Sigmoid colon (tissue), 4 donors: ENCODE measurements around the gene AAR2.

Experiments used
- EP300 ChIP-seq, 4 donors: sonication (generic); formaldehyde crosslinking; IDR thresholded peaks; one replicate each; pipeline ENCODE4 v1.6.1; 2017; ENCODE audit warnings: antibody characterized with exemption in 4 of 4
- POLR2A ChIP-seq, 2 donors: fragments of 450-650 bp; IDR thresholded peaks; one replicate each; pipeline ENCODE4 v1.6.1; 2016; ENCODE audit warnings: antibody characterized with exemption in 2 of 2, mild to moderate bottlenecking in 2 of 2, moderate library complexity in 2 of 2
- POLR2AphosphoS5 ChIP-seq, 4 donors: sonication (generic); formaldehyde crosslinking; IDR thresholded peaks; one replicate each; pipeline ENCODE4 v1.6.1; 2017; ENCODE audit warnings: antibody characterized with exemption in 4 of 4
- TF ChIP-seq, protein P1 (sequence below), 4 experiments: fragments of 450-650 bp in 3 of 4; fragments of 200-600 bp in 1 of 4; IDR thresholded peaks; one replicate each; pipeline ENCODE4 v1.5.1; 2016 to 2019; ENCODE audit warnings: antibody characterized with exemption in 4 of 4, mild to moderate bottlenecking in 3 of 4, moderate library complexity in 2 of 4

DNA sequence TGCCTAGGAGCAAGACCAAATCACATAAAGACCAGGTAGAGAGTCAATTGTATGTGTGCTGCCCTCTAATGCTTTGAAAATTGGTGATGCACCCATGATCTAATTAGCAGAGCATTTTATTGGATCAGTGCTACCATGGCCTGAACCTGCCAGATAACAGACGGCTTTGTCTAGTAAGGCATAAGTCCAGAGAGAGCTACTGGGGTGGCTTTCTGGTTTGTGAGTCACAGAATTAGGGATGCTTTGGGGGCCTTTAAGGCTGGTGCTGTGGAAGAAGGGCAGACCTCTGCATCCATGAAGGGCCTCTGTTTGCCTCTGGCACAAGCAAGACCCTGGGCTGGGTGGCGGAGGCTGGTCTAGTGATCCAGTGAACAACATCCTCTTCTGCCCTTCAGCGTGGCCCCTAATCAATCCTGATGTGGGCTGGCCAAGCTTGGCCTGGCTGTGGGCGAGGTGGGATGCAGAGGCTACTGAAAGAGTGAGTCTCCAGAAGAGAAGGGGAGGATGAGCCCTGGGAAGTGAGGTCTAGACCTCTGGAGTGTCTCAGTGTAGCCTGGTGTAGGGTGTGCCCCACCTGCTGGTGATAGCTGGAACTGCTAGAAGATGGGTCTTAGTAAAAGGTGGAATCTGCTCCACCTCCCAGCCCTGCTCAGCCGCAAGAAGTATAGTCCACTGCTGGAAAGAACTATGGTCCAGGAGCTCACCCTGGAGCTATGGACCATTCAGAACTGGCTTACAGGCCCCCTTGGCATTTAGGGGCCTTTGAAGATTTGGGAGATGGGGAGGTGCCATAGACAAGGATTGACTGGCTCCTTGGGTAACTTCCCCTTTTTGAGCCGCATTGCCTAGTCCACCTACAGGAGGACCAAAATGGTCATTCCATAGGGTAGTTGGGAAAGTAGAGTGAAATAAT, 36.7 kb upstream of the AAR2 start:
- TF ChIP-seq POLR2AphosphoS5 (IDR thresholded peaks at IDR 0.05), result no peak
- TF ChIP-seq, protein P1, sequence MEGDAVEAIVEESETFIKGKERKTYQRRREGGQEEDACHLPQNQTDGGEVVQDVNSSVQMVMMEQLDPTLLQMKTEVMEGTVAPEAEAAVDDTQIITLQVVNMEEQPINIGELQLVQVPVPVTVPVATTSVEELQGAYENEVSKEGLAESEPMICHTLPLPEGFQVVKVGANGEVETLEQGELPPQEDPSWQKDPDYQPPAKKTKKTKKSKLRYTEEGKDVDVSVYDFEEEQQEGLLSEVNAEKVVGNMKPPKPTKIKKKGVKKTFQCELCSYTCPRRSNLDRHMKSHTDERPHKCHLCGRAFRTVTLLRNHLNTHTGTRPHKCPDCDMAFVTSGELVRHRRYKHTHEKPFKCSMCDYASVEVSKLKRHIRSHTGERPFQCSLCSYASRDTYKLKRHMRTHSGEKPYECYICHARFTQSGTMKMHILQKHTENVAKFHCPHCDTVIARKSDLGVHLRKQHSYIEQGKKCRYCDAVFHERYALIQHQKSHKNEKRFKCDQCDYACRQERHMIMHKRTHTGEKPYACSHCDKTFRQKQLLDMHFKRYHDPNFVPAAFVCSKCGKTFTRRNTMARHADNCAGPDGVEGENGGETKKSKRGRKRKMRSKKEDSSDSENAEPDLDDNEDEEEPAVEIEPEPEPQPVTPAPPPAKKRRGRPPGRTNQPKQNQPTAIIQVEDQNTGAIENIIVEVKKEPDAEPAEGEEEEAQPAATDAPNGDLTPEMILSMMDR (IDR thresholded peaks at IDR 0.05), result peak; percentile 68 to 92 (median 86)
- TF ChIP-seq POLR2A (IDR thresholded peaks at IDR 0.05), result no peak
- TF ChIP-seq EP300 (IDR thresholded peaks at IDR 0.05), result no peak
